K562 (cell line): ENCODE data around the gene ITGAV. TPM values are rescaled to one million over a fixed set of nuclear protein-coding genes. Genes with fewer than 3 reads are reported as not detected.

Experiments
- CHD4 ChIP-seq: fragments of 200-600 bp; sonication (generic); IDR thresholded peaks from 3 replicates; pipeline ENCODE4 v1.6.1; 2012; ENCODE audit warnings: low read depth, mild to moderate bottlenecking, mixed read lengths, low read length, inconsistent platforms; ENCODE audit not compliant: insufficient read depth, insufficient replicate concordance, poor library complexity, severe bottlenecking
- polyA plus RNA-seq, 8 experiments: library from polyadenylated mRNA; depleted of rRNA in 4 of 8; stranded (reverse) in 5 of 8; unstranded in 3 of 8; fragments of >200 nt; fragmentation: Nextera tagmentation in 2 of 8; fragmentation: Illumina TruSeq in 1 of 8; extraction: Ambion mirVana in 2 of 8; extraction: Trizol in 1 of 8; gene quantifications; 2 replicates each; pipeline versions ENCODE4 v1.2.1 to v1.2.3, GENCODE V29; 2011 to 2014; ENCODE audit warnings: inconsistent platforms in 1 of 8, missing spikeins in 1 of 8
- total RNA-seq, 7 experiments: library from RNA; depleted of rRNA in 6 of 7; stranded (reverse); fragments of >200 nt in 6 of 7; fragmentation: Illumina TruSeq in 2 of 7; extraction: Trizol in 2 of 7; gene quantifications; 2 replicates each; pipeline versions ENCODE4 v1.2.1 to v1.2.3, GENCODE V29; 2011 to 2021; ENCODE audit warnings: low replicate concordance in 1 of 7
- TF ChIP-seq, protein P1 (sequence below): fragments of 250-450 bp; sonication (Bioruptor Pico); IDR thresholded peaks from 2 replicates; pipeline ENCODE4 v1.5.0; 2021; ENCODE audit warnings: mild to moderate bottlenecking, borderline replicate concordance
- TF ChIP-seq, protein P2 (sequence below): fragments of 450-650 bp; IDR thresholded peaks from 2 replicates; pipeline ENCODE4 v1.6.1; 2017; ENCODE audit warnings: antibody characterized with exemption, mild to moderate bottlenecking

Gene ITGAV
- total and polyA plus RNA-seq, 9 of the 15 experiments (the other 6 are each of a cell fraction or from before 2014, with no cell fraction given) = 3.7 to 17.7 (median 10.7) TPM

- no peak for TF ChIP-seq CHD4
- TF ChIP-seq, protein P1, sequence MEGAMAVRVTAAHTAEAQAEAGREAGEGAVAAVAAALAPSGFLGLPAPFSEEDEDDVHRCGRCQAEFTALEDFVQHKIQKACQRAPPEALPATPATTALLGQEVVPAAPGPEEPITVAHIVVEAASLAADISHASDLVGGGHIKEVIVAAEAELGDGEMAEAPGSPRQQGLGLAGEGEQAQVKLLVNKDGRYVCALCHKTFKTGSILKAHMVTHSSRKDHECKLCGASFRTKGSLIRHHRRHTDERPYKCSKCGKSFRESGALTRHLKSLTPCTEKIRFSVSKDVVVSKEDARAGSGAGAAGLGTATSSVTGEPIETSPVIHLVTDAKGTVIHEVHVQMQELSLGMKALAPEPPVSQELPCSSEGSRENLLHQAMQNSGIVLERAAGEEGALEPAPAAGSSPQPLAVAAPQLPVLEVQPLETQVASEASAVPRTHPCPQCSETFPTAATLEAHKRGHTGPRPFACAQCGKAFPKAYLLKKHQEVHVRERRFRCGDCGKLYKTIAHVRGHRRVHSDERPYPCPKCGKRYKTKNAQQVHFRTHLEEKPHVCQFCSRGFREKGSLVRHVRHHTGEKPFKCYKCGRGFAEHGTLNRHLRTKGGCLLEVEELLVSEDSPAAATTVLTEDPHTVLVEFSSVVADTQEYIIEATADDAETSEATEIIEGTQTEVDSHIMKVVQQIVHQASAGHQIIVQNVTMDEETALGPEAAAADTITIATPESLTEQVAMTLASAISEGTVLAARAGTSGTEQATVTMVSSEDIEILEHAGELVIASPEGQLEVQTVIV (CRISPR knock-in tag) = no peak
- TF ChIP-seq, protein P2, sequence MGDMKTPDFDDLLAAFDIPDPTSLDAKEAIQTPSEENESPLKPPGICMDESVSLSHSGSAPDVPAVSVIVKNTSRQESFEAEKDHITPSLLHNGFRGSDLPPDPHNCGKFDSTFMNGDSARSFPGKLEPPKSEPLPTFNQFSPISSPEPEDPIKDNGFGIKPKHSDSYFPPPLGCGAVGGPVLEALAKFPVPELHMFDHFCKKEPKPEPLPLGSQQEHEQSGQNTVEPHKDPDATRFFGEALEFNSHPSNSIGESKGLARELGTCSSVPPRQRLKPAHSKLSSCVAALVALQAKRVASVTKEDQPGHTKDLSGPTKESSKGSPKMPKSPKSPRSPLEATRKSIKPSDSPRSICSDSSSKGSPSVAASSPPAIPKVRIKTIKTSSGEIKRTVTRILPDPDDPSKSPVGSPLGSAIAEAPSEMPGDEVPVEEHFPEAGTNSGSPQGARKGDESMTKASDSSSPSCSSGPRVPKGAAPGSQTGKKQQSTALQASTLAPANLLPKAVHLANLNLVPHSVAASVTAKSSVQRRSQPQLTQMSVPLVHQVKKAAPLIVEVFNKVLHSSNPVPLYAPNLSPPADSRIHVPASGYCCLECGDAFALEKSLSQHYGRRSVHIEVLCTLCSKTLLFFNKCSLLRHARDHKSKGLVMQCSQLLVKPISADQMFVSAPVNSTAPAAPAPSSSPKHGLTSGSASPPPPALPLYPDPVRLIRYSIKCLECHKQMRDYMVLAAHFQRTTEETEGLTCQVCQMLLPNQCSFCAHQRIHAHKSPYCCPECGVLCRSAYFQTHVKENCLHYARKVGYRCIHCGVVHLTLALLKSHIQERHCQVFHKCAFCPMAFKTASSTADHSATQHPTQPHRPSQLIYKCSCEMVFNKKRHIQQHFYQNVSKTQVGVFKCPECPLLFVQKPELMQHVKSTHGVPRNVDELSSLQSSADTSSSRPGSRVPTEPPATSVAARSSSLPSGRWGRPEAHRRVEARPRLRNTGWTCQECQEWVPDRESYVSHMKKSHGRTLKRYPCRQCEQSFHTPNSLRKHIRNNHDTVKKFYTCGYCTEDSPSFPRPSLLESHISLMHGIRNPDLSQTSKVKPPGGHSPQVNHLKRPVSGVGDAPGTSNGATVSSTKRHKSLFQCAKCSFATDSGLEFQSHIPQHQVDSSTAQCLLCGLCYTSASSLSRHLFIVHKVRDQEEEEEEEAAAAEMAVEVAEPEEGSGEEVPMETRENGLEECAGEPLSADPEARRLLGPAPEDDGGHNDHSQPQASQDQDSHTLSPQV = no peak
These were observed 39.6 kb downstream of the ITGAV start (continued) for GRCh38 chr2:186629250-186629996.
